ENCODE results near the gene MISP3. TPM values are rescaled to one million over a fixed set of nuclear protein-coding genes. Genes with fewer than 3 reads are reported as not detected.
A peak's percentile ranks its signal among the peaks of the same experiment; 100 is the strongest.

Gene MISP3
- total and polyA plus RNA-seq, 9 of the 15 experiments (the other 6 are each of a cell fraction or from before 2014, with no cell fraction given), result 0.25 to 5.6 (median 1.6) TPM

- 17% methylated on average over 14 of the region's 16 CpGs for WGBS (ENCODE audit: insufficient coverage, low coverage, missing lambda C conversion rate)
- no peaks in the 10 kb centered on the region for H4K20me1 ChIP-seq (replicated peaks; ENCODE audit: control insufficient read depth, insufficient read depth, low read length)
- intact Hi-C loops (cut with micrococcal nuclease) (no loop called here), in situ Hi-C loops (cut with MboI) (no loop called here)
- POLR2A ChIA-PET, result no interaction called here
- peak overlapping the region; percentile 63 for H3K4me3 ChIP-seq
- peak overlapping the region; percentile 59; the same call in 1 of the 3 replicates for H3K27ac ChIP-seq (ENCODE audit: extremely low read depth, low read depth, low read length)
- ATAC-seq (no peak), DNase-seq (ENCODE audit: extremely low read depth in 1 of 4, low spot score in 3 of 4) (no peak), FAIRE-seq (no peak)
- H3K4me2 ChIP-seq (ENCODE audit: insufficient read depth, low read length), result peak overlapping the region; percentile 50
- no peaks in the 10 kb centered on the region for H3K9me1 ChIP-seq (ENCODE audit: control insufficient read depth, insufficient read depth, low read length)
- H3K27me3 ChIP-seq (ENCODE audit: control insufficient read depth in 2 of 2, insufficient read depth in 2 of 2, low read length in 2 of 2), result no peaks in the 10 kb centered on the region
- peaks cover 22% of the 10 kb centered on the region; the same call in 2 of the 3 replicates for H3K36me3 ChIP-seq (ENCODE audit: control insufficient read depth, insufficient read depth, low read length)
- BruUV-seq (replicated peaks), result no TSS peak
- H3K4me1 ChIP-seq (replicated peaks in 1 of 2; ENCODE audit: control insufficient read depth in 2 of 2, insufficient read depth in 2 of 2, low read length in 2 of 2), result peaks cover 11 to 39% of the 10 kb centered on the region in 2 experiments; a peak in 3 of 5 replicates
- peaks cover 13% of the 10 kb centered on the region for H3K79me2 ChIP-seq (ENCODE audit: control insufficient read depth, insufficient read depth, low read length)
- H3K9ac ChIP-seq (ENCODE audit: insufficient read depth in 1 of 2, low read depth in 2 of 2, low read length in 2 of 2), result peak overlapping the region; percentile 39 to 89; a peak in 3 of 4 replicates
- TF ChIP-seq ZBTB2 (IDR thresholded peaks at IDR 0.05) (0 out of 2 replicates have a peak, but pooled peaks have one; percentile 12), ZNF764 (CRISPR knock-in tag; IDR thresholded peaks at IDR 0.05; ENCODE audit: low read depth) (no peak), ZBTB40 (IDR thresholded peaks at IDR 0.05) (0 out of 2 replicates have a peak, but pooled peaks have one; percentile 25), ZBTB40 (CRISPR knock-in tag; IDR thresholded peaks at IDR 0.05) (no peak)
- peaks cover 10% of the 10 kb centered on the region for H3K9me3 ChIP-seq (replicated peaks; ENCODE audit: control insufficient read depth, insufficient read depth, low read depth, low read length)
- CTCF ChIA-PET (ENCODE audit: low intra/inter-chr PET ratio), result interaction anchor here (0.6 to 1.0 kb wide), 3 partner anchors 16 to 210 kb away, joined by 3 to 5 read pairs (median 3); no protein-coding TSS in a partner anchor
- H2AFZ ChIP-seq (ENCODE audit: low read depth, low read length), result no peak overlapping the region
Observed at GRCh38 chr19:14089412-14089661, 16.8 kb downstream of the MISP3 start.
